HepG2 (cell line): ENCODE data around the gene RANBP3. TPM values are rescaled to one million over a fixed set of nuclear protein-coding genes. Genes with fewer than 3 reads are reported as not detected.
A peak's percentile ranks its signal among the peaks of the same experiment; 100 is the strongest.

Experiments used
- ATAD3A ChIP-seq: sonication (generic); formaldehyde crosslinking; IDR thresholded peaks from 2 replicates; pipeline ENCODE4 v1.4.0; 2020; ENCODE audit warnings: missing genetic modification reagents
- CENPT ChIP-seq: sonication (generic); formaldehyde crosslinking; IDR thresholded peaks from 2 replicates; pipeline ENCODE4 v1.8.0; 2022; ENCODE audit warnings: low read depth, mild to moderate bottlenecking, moderate library complexity, missing genetic modification reagents
- GRHL1 ChIP-seq: sonication (generic); formaldehyde crosslinking; conservative IDR thresholded peaks from 2 replicates; pipeline ENCODE4 v1.8.0; 2022; ENCODE audit warnings: missing genetic modification reagents
- HBP1 ChIP-seq: IDR thresholded peaks from 2 replicates; pipeline ENCODE4 v1.6.1; 2016; ENCODE audit warnings: low read depth, control low read depth
- KLF15 ChIP-seq: sonication (generic); formaldehyde crosslinking; IDR thresholded peaks from 2 replicates; pipeline ENCODE4 v1.8.1; 2023; ENCODE audit warnings: borderline replicate concordance, mild to moderate bottlenecking, inconsistent platforms, missing genetic modification reagents, mixed read lengths
- NR2C2 ChIP-seq: sonication (generic); formaldehyde crosslinking; IDR thresholded peaks from 2 replicates; pipeline ENCODE4 v1.4.0; 2020; ENCODE audit warnings: missing genetic modification reagents, mild to moderate bottlenecking, moderate library complexity, borderline replicate concordance
- PRDM10 ChIP-seq: sonication (generic); formaldehyde crosslinking; IDR thresholded peaks from 2 replicates; pipeline ENCODE4 v1.4.0; 2020; ENCODE audit warnings: low read depth, missing genetic modification reagents
- ZBTB10 ChIP-seq: sonication (generic); formaldehyde crosslinking; IDR thresholded peaks from 2 replicates; pipeline ENCODE4 v1.4.0; 2020; ENCODE audit warnings: missing genetic modification reagents, borderline replicate concordance
- ZFP91 ChIP-seq: sonication (generic); formaldehyde crosslinking; IDR thresholded peaks from 2 replicates; pipeline ENCODE4 v1.9.0; 2022; ENCODE audit warnings: missing genetic modification reagents, mild to moderate bottlenecking, borderline replicate concordance
- ZFY ChIP-seq: sonication (generic); formaldehyde crosslinking; IDR thresholded peaks from 2 replicates; pipeline ENCODE4 v1.4.0; 2020; ENCODE audit warnings: missing genetic modification reagents
- ZMYM3 ChIP-seq: sonication (generic); formaldehyde crosslinking; IDR thresholded peaks from 2 replicates; pipeline ENCODE4 v1.5.1; 2020; ENCODE audit warnings: mild to moderate bottlenecking, missing genetic modification reagents
- ZNF350 ChIP-seq: sonication (generic); formaldehyde crosslinking; IDR thresholded peaks from 2 replicates; pipeline ENCODE4 v1.4.0; 2020; ENCODE audit warnings: mild to moderate bottlenecking, low read depth, missing genetic modification reagents, borderline replicate concordance
- ZNF644 ChIP-seq: IDR thresholded peaks from 2 replicates; pipeline ENCODE4 v1.6.1; 2016; ENCODE audit warnings: low read depth
- polyA plus RNA-seq, 8 experiments: library from polyadenylated mRNA; depleted of rRNA in 3 of 8; stranded (reverse) in 7 of 8; unstranded in 1 of 8; fragments of >200 nt; fragmentation: Illumina TruSeq in 4 of 8; extraction: Trizol in 4 of 8; gene quantifications; 2 replicates each; pipeline versions ENCODE4 v1.2.1 to v1.2.3, GENCODE V29; 2011 to 2016; ENCODE audit warnings: low read depth in 4 of 8, missing spikeins in 1 of 8, mixed read lengths in 1 of 8; ENCODE audit not compliant: insufficient read depth in 1 of 8
- total RNA-seq, 5 experiments: library from RNA; depleted of rRNA; stranded (reverse); fragments of >200 nt; fragmentation: Illumina TruSeq; extraction: Trizol; gene quantifications; 2 replicates each; pipeline ENCODE4 v1.2.3, GENCODE V29; 2016; ENCODE audit warnings: low read depth in 1 of 5

Gene RANBP3
- total and polyA plus RNA-seq, 2 of the 13 experiments (the other 11 are each of a cell fraction or from before 2014, with no cell fraction given), result 39.5 to 149 TPM

GRCh38 chr19:5968431-5969373 lies 9.2 kb downstream of the RANBP3 start (continued):
- TF ChIP-seq ZBTB10 (CRISPR knock-in tag), result no peak
- no peak for TF ChIP-seq ATAD3A (CRISPR knock-in tag)
- no peak for TF ChIP-seq ZMYM3 (CRISPR knock-in tag)
- peak; percentile 47; the same call in 1 of the 2 replicates for TF ChIP-seq NR2C2 (CRISPR knock-in tag)
- TF ChIP-seq KLF15, result no peak
- no peak for TF ChIP-seq CENPT
- no peak for TF ChIP-seq GRHL1 (CRISPR knock-in tag)
- peak; percentile 52; the same call in 1 of the 2 replicates for TF ChIP-seq ZFP91 (CRISPR knock-in tag)
- TF ChIP-seq HBP1, result 0 out of 2 replicates have a peak, but pooled peaks have one; percentile 32
- TF ChIP-seq ZNF644, result 0 out of 2 replicates have a peak, but pooled peaks have one; percentile 69
- peak; percentile 57; the same call in 1 of the 2 replicates for TF ChIP-seq ZFY (CRISPR knock-in tag)
- peak; percentile 91 for TF ChIP-seq PRDM10
- peak; percentile 66; the same call in 1 of the 2 replicates for TF ChIP-seq ZNF350 (CRISPR knock-in tag)
